ENCODE data around the gene TFDP3. TPM values are rescaled to one million over a fixed set of nuclear protein-coding genes. Genes with fewer than 3 reads are reported as not detected.
A peak's percentile ranks its signal among the peaks of the same experiment; 100 is the strongest.

The TFDP3 gene
- total RNA-seq = not detected
- not detected for polyA plus RNA-seq
- long read RNA-seq, donor 1 = 0 reads
- long read RNA-seq, donor 2 = 0 reads
- long read RNA-seq, donor 3 = 0 reads
- long read RNA-seq, donor 4 = 0 reads
- long read RNA-seq, donor 5 = 0 reads
- long read RNA-seq, donor 6 = 0 reads
- long read RNA-seq, donor 7 = 0 reads
- long read RNA-seq, donor 8 = 0 reads
- long read RNA-seq, donor 9, partial matches to known transcripts = 0 of 1 reads
- long read RNA-seq, donor 9, other reads (novel, unspliced or antisense) = 0 of 1 reads
- long read RNA-seq, donor 10 = 0 reads

GRCh38 chrX:133218329-133218728 is at the start of gene TFDP3:
TSS of gene TFDP3 (minus strand) at chrX:133218354. CDS start at chrX:133218259, 95 bp downstream.
- Histone ChIP-seq H3K9me3 (no peaks in the 10 kb centered on the region), H3K4me1 (no peaks in the 10 kb centered on the region), H3K27me3 (peaks cover 0 to 7% (median 0%) of the 10 kb centered on the region in 3 donors), H3K4me3 (no peak within 1 kb of the TSS), H3K36me3 (no peaks in the 10 kb centered on the region), H3K27ac (no peak within 1 kb of the TSS)
- WGBS, 5 donors = 95 to 97% (median 97%) methylated on average over 39 to 40 of the region's 40 CpGs
- no peak for DNase-seq
- TF ChIP-seq EP300 (IDR thresholded peaks at IDR 0.05) (no peak), POLR2A (IDR thresholded peaks at IDR 0.05) (no peak), POLR2AphosphoS5 (IDR thresholded peaks at IDR 0.05) (no peak), CTCF (IDR thresholded peaks at IDR 0.05) (no peak)
- intact Hi-C loops (cut with DNase I; ENCODE audit: low total_unique reads) = no loop called here

- Histone ChIP-seq H3K27me3 (no peaks in the 10 kb centered on the region), H3K4me1 (no peaks in the 10 kb centered on the region), H3K36me3 (no peaks in the 10 kb centered on the region), H3K4me3 (no peak overlapping the region), H3K9me3 (no peaks in the 10 kb centered on the region), H3K27ac (no peak overlapping the region)
- TF ChIP-seq POLR2AphosphoS5 (IDR thresholded peaks at IDR 0.05) (no peak), EP300 (IDR thresholded peaks at IDR 0.05) (no peak), CTCF (IDR thresholded peaks at IDR 0.05) (no peak), POLR2A (IDR thresholded peaks at IDR 0.05) (no peak)
- 83 to 95% (median 89%) methylated on average over 2 of the region's 2 CpGs for WGBS, 5 donors
- intact Hi-C loops (cut with DNase I; ENCODE audit: low total_unique reads) = no loop called here
- DNase-seq = no peak
Measured at GRCh38 chrX:133267621-133268020, 49.5 kb upstream of the TFDP3 start.

GRCh38 chrX:133265331-133265730 is 47.2 kb upstream of the TFDP3 start:
- WGBS, 5 donors = 20 to 44% (median 27%) methylated on average over 3 to 13 of the region's 13 CpGs
- H3K4me1 ChIP-seq = no peaks in the 10 kb centered on the region
- H3K27ac ChIP-seq = no peak overlapping the region
- H3K36me3 ChIP-seq = no peaks in the 10 kb centered on the region
- intact Hi-C loops (cut with DNase I; ENCODE audit: low total_unique reads) = no loop called here
- H3K9me3 ChIP-seq = no peaks in the 10 kb centered on the region
- DNase-seq = peak in 1 of 2 donors; percentile 24
- H3K27me3 ChIP-seq = no peaks in the 10 kb centered on the region
- no peak for TF ChIP-seq CTCF (IDR thresholded peaks at IDR 0.05)
- TF ChIP-seq POLR2AphosphoS5 (IDR thresholded peaks at IDR 0.05) = no peak
- no peak for TF ChIP-seq EP300 (IDR thresholded peaks at IDR 0.05)
- no peak for TF ChIP-seq POLR2A (IDR thresholded peaks at IDR 0.05)
- no peak overlapping the region for H3K4me3 ChIP-seq

- no peaks in the 10 kb centered on the region for H3K4me1 ChIP-seq
- no peaks in the 10 kb centered on the region for H3K27me3 ChIP-seq
- H3K4me3 ChIP-seq = no peak overlapping the region
- TF ChIP-seq POLR2A (IDR thresholded peaks at IDR 0.05) (no peak), POLR2AphosphoS5 (IDR thresholded peaks at IDR 0.05) (peak in 1 of 3 donors; percentile 1)
- intact Hi-C loops (cut with DNase I; ENCODE audit: low total_unique reads) = no loop called here
- peak in 1 of 2 donors; percentile 14 for DNase-seq
- H3K36me3 ChIP-seq = no peaks in the 10 kb centered on the region
- peak overlapping the region in 1 of 5 donors; percentile 44 for H3K27ac ChIP-seq
- no peaks in the 10 kb centered on the region for H3K9me3 ChIP-seq
Measured at GRCh38 chrX:133258481-133258880, 40.3 kb upstream of the TFDP3 start.

- intact Hi-C loops (cut with DNase I; ENCODE audit: low total_unique reads) = no loop called here
- WGBS, 5 donors = 59 to 75% (median 65%) methylated on average over 3 of the region's 3 CpGs
- TF ChIP-seq POLR2A (IDR thresholded peaks at IDR 0.05) (no peak), POLR2AphosphoS5 (IDR thresholded peaks at IDR 0.05) (no peak)
- peak in 1 of 2 donors; percentile 6 for DNase-seq
- no peak overlapping the region for H3K27ac ChIP-seq
- H3K4me1 ChIP-seq = no peaks in the 10 kb centered on the region
- H3K27me3 ChIP-seq = no peaks in the 10 kb centered on the region
- H3K9me3 ChIP-seq = no peaks in the 10 kb centered on the region
- no peaks in the 10 kb centered on the region for H3K36me3 ChIP-seq
- no peak overlapping the region for H3K4me3 ChIP-seq
Measured at GRCh38 chrX:133254666-133255065, 36.5 kb upstream of the TFDP3 start.

All from stomach (tissue), 19 donors.